Caco-2 (cell line): ENCODE measurements around the gene SEMA4D. TPM values are rescaled to one million over a fixed set of nuclear protein-coding genes. Genes with fewer than 3 reads are reported as not detected.

Experiments used
- BruUV-seq: library from RNA; stranded (reverse); fragments of 400-500 nt; replicated peaks from 2 replicates; lab custom pipeline; 2021; lab: Mats Ljungman, UMichigan
- CTCF ChIA-PET: fragments of 300-600 bp; sonication (Branson Sonifier 250); formaldehyde crosslinking; loops from one replicate; lab custom pipeline; 2022; ENCODE audit warnings: antibody characterized with exemption; lab: Charles Lee
- POLR2A ChIA-PET: fragments of 300-600 bp; sonication (Branson Sonifier 250); formaldehyde crosslinking; loops from one replicate; lab custom pipeline; 2022; ENCODE audit warnings: antibody characterized with exemption; lab: Charles Lee
- DNase-seq, 2 experiments: peaks; one replicate each; pipeline versions ENCODE4 v3.0.0 to v3.0.0-alpha.2; 2020 to 2022
- H3K27me3 ChIP-seq: replicated peaks from 2 replicates; pipeline ENCODE4 v1.6.0; 2011; ENCODE audit warnings: low read length; ENCODE audit not compliant: control insufficient read depth, insufficient read depth
- H3K36me3 ChIP-seq: 2 replicates; pipeline ENCODE4 v1.5.1; 2011; ENCODE audit warnings: low read length; ENCODE audit not compliant: control insufficient read depth, insufficient read depth
- H3K4me1 ChIP-seq: fragments of 250-450 bp; sonication (Bioruptor Pico); 2 replicates; pipeline ENCODE4 v1.5.1; 2020; ENCODE audit warnings: mild to moderate bottlenecking
- H3K4me3 ChIP-seq: 2 replicates; pipeline ENCODE4 v1.5.1; 2011; ENCODE audit warnings: low read depth, mild to moderate bottlenecking, control low read depth, low read length
- H3K9me3 ChIP-seq: fragments of 250-450 bp; sonication (Bioruptor Pico); 2 replicates; pipeline ENCODE4 v1.5.1; 2020; ENCODE audit warnings: mild to moderate bottlenecking, moderate library complexity
- H3K27ac Mint-ChIP-seq: one replicate; pipeline ENCODE4 v1.8.0; 2022; ENCODE audit warnings: mixed read lengths; ENCODE audit not compliant: unreplicated experiment
- H3K27me3 Mint-ChIP-seq: one replicate; pipeline ENCODE4 v1.8.0; 2022; ENCODE audit warnings: mixed read lengths; ENCODE audit not compliant: insufficient read depth, unreplicated experiment
- H3K36me3 Mint-ChIP-seq: one replicate; pipeline ENCODE4 v1.8.0; 2022; ENCODE audit warnings: mild to moderate bottlenecking, mixed read lengths; ENCODE audit not compliant: insufficient read depth, unreplicated experiment
- H3K4me1 Mint-ChIP-seq: one replicate; pipeline ENCODE4 v1.8.0; 2022; ENCODE audit warnings: low read depth, mixed read lengths; ENCODE audit not compliant: unreplicated experiment
- H3K4me3 Mint-ChIP-seq: one replicate; pipeline ENCODE4 v1.8.0; 2022; ENCODE audit warnings: mild to moderate bottlenecking, moderate library complexity, mixed read lengths; ENCODE audit not compliant: unreplicated experiment
- H3K9me3 Mint-ChIP-seq: one replicate; pipeline ENCODE4 v1.8.0; 2022; ENCODE audit warnings: mixed read lengths; ENCODE audit not compliant: unreplicated experiment
- intact Hi-C: fragments of 100-400 bp; cut with micrococcal nuclease; formaldehyde crosslinking; loops from one replicate; pipeline ENCODE4 v1.10.0; 2022; ENCODE audit not compliant: unreplicated experiment
- total RNA-seq: library from RNA; stranded (reverse); gene quantifications from 2 replicates; pipeline ENCODE4 v1.2.3, GENCODE V29; 2022
- TF ChIP-seq, protein P1 (sequence below), 2 experiments: fragments of 200-600 bp in 1 of 2; IDR thresholded peaks; 1 replicate in 1 of 2; 2 replicates in 1 of 2; pipeline versions ENCODE4 v1.5.1 to v1.8.0; 2011 to 2022; ENCODE audit warnings: antibody characterized with exemption in 1 of 2, control low read depth in 1 of 2, inconsistent platforms in 1 of 2, low read depth in 1 of 2, low read length in 1 of 2, mild to moderate bottlenecking in 1 of 2, moderate library complexity in 1 of 2; ENCODE audit not compliant: insufficient read depth in 1 of 2, severe bottlenecking in 1 of 2, unreplicated experiment in 1 of 2

The SEMA4D gene
- total RNA-seq, 1 experiment from 2014 or later = 17.1 TPM

DNA sequence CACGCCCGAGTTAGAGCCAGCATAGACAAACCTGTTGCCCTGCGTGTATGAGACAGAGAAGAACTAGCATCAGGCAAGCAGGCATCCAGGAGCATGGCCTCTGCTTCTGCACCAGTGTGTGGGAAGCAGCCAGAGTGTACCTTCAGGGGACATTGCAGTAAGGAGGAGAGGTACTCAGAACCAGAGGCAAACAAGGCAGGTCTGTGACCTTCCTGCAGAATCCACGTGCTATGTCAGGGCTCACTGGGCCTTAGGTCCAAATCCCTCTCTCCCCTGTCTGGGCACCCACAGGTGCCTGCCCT, 116.7 kb downstream of the SEMA4D start:
- no peaks in the 10 kb centered on the region for H3K9me3 Mint-ChIP-seq
- ChIA-PET POLR2A (no interaction called here), CTCF (no interaction called here)
- H3K27me3 ChIP-seq = no peaks in the 10 kb centered on the region
- H3K4me3 ChIP-seq = no peak overlapping the region
- DNase-seq = no peak
- TF ChIP-seq, protein P1, sequence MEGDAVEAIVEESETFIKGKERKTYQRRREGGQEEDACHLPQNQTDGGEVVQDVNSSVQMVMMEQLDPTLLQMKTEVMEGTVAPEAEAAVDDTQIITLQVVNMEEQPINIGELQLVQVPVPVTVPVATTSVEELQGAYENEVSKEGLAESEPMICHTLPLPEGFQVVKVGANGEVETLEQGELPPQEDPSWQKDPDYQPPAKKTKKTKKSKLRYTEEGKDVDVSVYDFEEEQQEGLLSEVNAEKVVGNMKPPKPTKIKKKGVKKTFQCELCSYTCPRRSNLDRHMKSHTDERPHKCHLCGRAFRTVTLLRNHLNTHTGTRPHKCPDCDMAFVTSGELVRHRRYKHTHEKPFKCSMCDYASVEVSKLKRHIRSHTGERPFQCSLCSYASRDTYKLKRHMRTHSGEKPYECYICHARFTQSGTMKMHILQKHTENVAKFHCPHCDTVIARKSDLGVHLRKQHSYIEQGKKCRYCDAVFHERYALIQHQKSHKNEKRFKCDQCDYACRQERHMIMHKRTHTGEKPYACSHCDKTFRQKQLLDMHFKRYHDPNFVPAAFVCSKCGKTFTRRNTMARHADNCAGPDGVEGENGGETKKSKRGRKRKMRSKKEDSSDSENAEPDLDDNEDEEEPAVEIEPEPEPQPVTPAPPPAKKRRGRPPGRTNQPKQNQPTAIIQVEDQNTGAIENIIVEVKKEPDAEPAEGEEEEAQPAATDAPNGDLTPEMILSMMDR (IDR thresholded peaks at IDR 0.05; ENCODE audit: insufficient read depth in 1 of 2, low read depth in 1 of 2, low read length in 1 of 2, severe bottlenecking in 1 of 2, unreplicated experiment in 1 of 2) = no peak
- H3K4me3 Mint-ChIP-seq = no peak overlapping the region
- H3K27ac Mint-ChIP-seq = no peak overlapping the region
- H3K9me3 ChIP-seq = no peaks in the 10 kb centered on the region
- BruUV-seq = no TSS peak
- no peaks in the 10 kb centered on the region for H3K36me3 ChIP-seq
- H3K4me1 Mint-ChIP-seq = no peaks in the 10 kb centered on the region
- intact Hi-C loops = no loop called here
- H3K27me3 Mint-ChIP-seq = no peaks in the 10 kb centered on the region
- H3K4me1 ChIP-seq = no peaks in the 10 kb centered on the region
- peaks cover 8% of the 10 kb centered on the region for H3K36me3 Mint-ChIP-seq

DNA sequence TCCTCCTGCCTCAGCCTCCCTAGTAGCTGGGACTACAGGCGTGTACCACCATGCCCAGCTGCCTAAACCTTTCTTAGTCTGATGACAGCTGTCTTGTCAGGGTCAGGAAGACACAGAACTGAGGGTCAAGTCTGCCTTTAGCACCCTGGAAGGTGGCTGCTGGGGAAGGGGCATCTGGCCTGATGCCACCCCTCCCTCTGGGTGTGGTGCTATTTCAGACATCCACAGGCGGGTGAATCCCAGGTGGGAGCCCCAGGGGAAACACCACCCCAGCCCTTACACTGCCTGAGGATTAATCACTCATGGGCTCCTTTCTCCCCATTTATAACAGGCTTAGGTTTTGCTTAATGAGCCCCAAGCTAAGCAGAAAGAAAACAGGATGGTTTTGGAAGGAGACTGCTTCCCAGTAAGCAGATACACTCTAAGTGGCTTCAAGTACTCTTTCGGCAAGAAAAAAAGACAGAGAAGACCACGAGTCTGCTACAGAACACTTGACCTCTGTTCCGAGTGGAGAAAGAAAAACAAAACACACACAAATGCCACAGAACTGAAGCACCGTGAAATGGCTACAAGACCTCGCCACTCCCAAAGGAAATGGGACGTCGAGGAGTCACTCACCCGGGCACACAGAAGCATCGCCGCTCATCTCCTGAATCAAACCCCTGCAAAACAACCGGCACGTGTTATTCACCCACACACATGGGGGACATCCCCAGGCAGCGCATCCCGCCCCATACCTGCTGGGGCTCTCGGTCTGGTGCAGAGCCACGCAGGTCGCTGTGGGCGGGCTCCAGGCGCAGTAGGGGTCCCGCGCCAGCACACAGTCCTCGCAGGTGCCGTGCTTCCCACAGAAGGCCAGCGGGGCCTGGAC, 117.2 kb downstream of the SEMA4D start:
- CTCF ChIA-PET = no interaction called here
- intact Hi-C loops = no loop called here

DNA sequence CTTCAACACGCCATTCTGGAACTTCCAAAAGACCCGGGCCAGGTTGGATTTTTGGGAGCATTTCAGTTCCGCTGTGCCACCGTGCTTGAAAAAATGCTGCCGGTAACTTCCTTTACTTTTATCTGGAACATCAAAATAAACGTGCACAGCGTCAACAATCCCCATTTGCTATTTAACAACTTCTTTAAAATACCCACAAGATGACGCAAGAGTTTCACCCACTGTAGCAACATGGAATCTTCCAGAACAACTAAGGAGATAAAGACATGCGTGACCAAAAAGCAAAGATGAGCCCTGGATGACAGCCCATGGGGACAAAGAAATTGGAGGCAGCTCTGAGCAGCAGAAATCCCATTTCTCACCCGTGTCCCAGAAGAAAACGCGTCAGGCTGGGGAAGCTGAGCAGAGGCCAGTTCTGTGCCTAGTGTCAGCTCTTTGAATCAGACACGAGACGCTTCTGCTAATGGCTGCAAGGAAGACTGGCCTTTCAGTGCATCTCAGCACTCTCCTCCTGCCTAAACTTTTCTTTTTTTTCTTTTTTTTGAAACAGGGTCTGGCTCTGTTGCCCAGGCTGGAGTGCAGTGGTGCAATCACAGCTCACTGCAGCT, 118.3 kb downstream of the SEMA4D start:
- TF ChIP-seq, protein P1 (IDR thresholded peaks at IDR 0.05; ENCODE audit: insufficient read depth in 1 of 2, low read depth in 1 of 2, low read length in 1 of 2, severe bottlenecking in 1 of 2, unreplicated experiment in 1 of 2) = no peak
- Mint-ChIP-seq H3K27ac (no peak overlapping the region), H3K4me3 (no peak overlapping the region), H3K4me1 (no peaks in the 10 kb centered on the region), H3K27me3 (no peaks in the 10 kb centered on the region), H3K9me3 (no peaks in the 10 kb centered on the region), H3K36me3 (peaks cover 8% of the 10 kb centered on the region)
- Histone ChIP-seq H3K36me3 (no peaks in the 10 kb centered on the region), H3K9me3 (no peaks in the 10 kb centered on the region), H3K4me1 (no peaks in the 10 kb centered on the region), H3K4me3 (no peak overlapping the region), H3K27me3 (no peaks in the 10 kb centered on the region)
- CTCF ChIA-PET = no interaction called here
- intact Hi-C loops = no loop called here
- no peak for DNase-seq
- POLR2A ChIA-PET = no interaction called here
- BruUV-seq = no TSS peak

More for the DNA sequence above, 117.2 kb downstream of the SEMA4D start:
- no peaks in the 10 kb centered on the region for H3K27me3 Mint-ChIP-seq
- Histone ChIP-seq H3K4me3 (no peak overlapping the region), H3K27me3 (no peaks in the 10 kb centered on the region), H3K36me3 (no peaks in the 10 kb centered on the region), H3K4me1 (no peaks in the 10 kb centered on the region), H3K9me3 (no peaks in the 10 kb centered on the region)
- H3K4me1 Mint-ChIP-seq = no peaks in the 10 kb centered on the region
- BruUV-seq = no TSS peak
- DNase-seq = no peak
- H3K9me3 Mint-ChIP-seq = no peaks in the 10 kb centered on the region
- TF ChIP-seq, protein P1 (IDR thresholded peaks at IDR 0.05; ENCODE audit: insufficient read depth in 1 of 2, low read depth in 1 of 2, low read length in 1 of 2, severe bottlenecking in 1 of 2, unreplicated experiment in 1 of 2) = no peak
- POLR2A ChIA-PET = no interaction called here
- no peak overlapping the region for H3K4me3 Mint-ChIP-seq
- no peak overlapping the region for H3K27ac Mint-ChIP-seq
- H3K36me3 Mint-ChIP-seq = peaks cover 8% of the 10 kb centered on the region
